KOPT-K1 (cell line): ENCODE data around the gene EPB41L1.

ENCODE experiments used
- H3K27ac ChIP-seq: fragments of 200-600 bp; sonication (generic); 2 replicates; pipeline ENCODE4 v1.5.1; 2016; ENCODE audit warnings: antibody characterized with exemption, mild to moderate bottlenecking, low read depth, low read length; ENCODE audit not compliant: poor library complexity, severe bottlenecking
- H3K36me3 ChIP-seq: fragments of 200-600 bp; sonication (generic); 2 replicates; pipeline ENCODE4 v1.5.1; 2017; ENCODE audit warnings: antibody characterized with exemption, mild to moderate bottlenecking, low read length, moderate library complexity; ENCODE audit not compliant: insufficient read depth
- H3K9me3 ChIP-seq: fragments of 200-600 bp; sonication (generic); 2 replicates; pipeline ENCODE4 v1.5.1; 2017; ENCODE audit warnings: antibody characterized with exemption, low read length, mild to moderate bottlenecking; ENCODE audit not compliant: insufficient read depth, poor library complexity, severe bottlenecking

EPB41L1 gene

GRCh38 chr20:36154700-36155628, at the start of gene EPB41L1:
TSS of gene EPB41L1 (plus strand) at chr20:36154740. CDS start at chr20:36173778, 19,038 bp downstream.
- Histone ChIP-seq H3K36me3 (no peaks in the 10 kb centered on the region), H3K27ac (no peak within 1 kb of the TSS), H3K9me3 (no peaks in the 10 kb centered on the region)

DNA sequence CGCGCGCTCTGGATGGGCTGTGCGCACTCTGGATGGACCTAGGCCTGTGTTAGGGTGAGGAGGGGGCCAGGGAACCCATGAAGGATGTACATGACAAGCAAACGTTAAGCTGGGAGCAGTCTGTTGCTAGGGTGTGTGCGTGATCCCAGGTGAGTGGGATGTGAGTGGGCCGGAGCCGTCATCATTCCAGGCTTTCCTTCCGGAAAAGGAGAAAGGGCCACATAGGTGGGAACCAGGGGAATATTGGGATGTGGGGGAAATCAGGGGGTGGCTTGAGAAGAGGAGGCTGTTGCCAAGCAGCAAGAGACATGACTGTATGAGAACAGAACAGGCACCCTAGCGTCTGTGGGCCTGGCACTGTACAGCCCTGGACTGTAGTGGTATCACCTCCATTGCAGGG, 49.7 kb upstream of the EPB41L1 start:
- H3K36me3 ChIP-seq: no peaks in the 10 kb centered on the region
- H3K27ac ChIP-seq: no peak overlapping the region
- no peaks in the 10 kb centered on the region for H3K9me3 ChIP-seq

DNA sequence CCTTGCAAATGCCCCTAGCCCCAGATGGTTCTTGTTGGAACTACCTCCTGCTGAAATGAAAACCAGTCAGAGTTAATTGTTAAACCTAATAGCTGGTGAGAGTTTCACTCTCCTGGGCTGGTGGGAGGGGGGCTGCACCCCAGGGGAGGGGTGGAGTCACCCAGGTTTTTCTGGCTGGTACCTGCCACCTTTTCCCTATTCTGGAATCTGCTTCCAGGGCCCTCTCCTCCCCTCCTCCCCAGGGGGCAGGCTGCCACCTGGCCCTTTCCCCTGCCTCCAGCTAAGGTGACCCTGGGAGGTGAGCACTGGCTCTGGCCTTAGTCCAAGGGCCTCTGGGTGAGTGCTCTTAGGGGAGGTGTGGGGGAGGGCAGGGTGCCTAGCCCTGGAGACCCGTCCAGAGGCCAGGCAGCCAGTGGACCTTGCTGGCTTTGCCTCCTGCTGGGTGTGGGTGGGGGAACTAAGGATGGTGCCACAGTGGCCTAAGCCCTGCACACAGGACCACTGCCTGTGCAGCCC, 48.8 kb upstream of the EPB41L1 start:
- Histone ChIP-seq H3K9me3 (no peaks in the 10 kb centered on the region), H3K27ac (no peak overlapping the region), H3K36me3 (no peaks in the 10 kb centered on the region)

DNA sequence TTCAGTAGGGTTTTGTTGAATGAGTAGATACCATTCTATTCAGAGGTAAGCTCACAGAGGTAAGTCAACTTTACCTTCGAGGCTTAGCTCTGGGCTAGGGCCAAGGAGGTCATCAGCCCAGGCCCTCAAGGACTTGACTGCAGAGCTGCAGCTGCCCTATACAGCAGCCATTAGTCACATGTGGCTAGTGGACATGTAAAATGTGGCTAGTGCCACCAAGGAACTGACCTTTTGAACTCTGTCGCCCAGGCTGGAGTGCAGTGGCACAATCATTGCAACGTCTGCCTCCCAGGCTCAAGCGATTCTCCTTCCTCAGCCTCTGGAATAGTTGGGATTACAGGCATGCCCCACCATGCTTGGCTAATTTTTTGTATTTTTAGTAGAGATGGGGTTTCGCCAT, 47.9 kb upstream of the EPB41L1 start:
- H3K36me3 ChIP-seq: no peaks in the 10 kb centered on the region
- H3K9me3 ChIP-seq: no peaks in the 10 kb centered on the region
- H3K27ac ChIP-seq: no peak overlapping the region

DNA sequence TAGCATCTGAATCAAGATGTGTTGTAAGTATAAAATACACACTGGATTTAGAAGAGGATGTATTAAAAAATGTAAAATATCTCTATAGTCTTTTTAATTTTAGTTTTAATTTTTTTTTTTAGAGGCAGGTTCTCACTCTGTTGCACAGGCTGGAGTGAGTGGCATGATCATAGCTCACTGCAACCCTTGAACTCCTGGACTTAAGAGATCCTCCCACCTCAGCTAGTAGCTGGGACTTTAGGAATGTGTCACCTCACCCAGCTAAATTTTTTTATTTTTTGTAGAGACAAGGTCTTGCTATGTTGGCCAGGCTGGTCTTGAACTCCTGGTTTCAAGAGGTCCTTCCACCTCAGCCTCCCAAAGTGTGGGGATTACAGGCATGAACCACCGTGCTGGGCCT, 46.7 kb upstream of the EPB41L1 start:
- no peak overlapping the region for H3K27ac ChIP-seq
- no peaks in the 10 kb centered on the region for H3K9me3 ChIP-seq
- H3K36me3 ChIP-seq: no peaks in the 10 kb centered on the region

DNA sequence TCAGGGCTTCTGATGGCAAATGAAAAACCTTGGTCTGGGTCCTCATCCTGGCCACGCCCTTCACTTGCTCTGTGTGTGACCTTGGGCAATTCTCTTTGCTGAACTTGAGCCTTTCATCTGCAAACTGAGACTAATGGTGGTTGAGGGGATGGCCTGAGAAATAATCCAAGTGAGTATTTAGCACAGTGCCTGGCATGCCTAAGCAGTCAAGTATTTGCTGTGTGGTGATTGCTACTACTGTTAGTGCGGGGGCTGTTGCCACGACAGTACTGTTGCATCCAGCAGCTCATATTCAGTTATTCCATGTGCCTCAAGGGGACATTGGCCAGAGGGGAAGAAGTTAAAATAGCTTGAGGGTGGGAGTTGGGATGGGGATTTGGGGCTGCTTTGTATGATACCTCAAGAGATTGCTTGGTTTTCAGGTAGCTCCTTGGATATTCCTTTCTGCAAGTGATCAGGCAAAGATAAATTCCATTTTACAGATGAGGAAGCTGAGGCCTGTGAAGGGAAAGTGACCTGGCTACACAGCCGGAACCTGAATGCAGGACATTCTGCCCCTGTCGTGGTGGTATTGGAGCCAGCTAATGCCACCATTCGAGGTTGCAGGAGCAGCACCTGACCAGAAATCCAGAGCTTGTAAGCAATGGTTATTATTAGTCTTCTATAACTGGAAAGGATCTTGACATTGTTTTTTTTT, 45.1 kb upstream of the EPB41L1 start:
- Histone ChIP-seq H3K9me3 (no peaks in the 10 kb centered on the region), H3K27ac (no peak overlapping the region), H3K36me3 (no peaks in the 10 kb centered on the region)

DNA sequence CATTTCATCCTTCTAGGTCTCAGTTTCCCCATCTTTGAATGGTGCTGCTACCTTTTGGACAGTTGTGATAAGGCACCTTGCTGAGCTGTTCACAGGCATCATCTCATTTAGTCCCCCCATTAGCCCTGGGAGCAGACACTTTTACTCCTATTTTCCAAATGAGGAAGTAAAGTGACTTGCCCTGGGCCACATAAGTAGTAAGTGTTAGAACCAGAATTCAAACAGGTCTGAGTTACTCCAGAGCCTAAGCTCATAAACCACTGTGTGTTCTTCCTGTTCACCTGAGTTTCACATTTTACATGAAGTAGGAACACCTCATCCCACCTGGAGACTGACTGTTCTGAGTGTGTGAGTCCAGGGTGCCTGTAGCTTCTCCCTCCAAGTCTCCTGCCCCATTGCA, 43.5 kb upstream of the EPB41L1 start:
- H3K9me3 ChIP-seq: no peaks in the 10 kb centered on the region
- H3K36me3 ChIP-seq: no peaks in the 10 kb centered on the region
- H3K27ac ChIP-seq: no peak overlapping the region

DNA sequence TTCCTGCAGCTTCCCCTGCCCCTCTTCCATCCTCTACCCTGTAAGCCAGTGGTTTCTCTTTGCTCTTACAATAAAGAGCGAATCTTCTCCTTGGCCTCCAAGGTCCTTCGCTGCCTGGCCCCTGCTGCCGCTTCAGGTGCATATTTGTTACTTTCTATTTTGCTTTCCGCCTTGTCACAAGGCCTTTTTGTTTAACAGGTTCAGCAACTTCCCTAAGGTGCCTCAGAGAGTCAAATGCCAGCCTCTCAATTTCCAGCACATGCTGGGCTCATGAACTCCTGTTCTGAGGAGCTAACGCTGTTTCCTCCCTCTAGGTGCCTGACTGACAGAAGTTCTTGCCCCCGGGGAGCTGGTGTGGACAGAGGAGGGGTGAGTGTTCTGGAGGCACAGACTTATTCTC, 42.4 kb upstream of the EPB41L1 start:
- H3K36me3 ChIP-seq: no peaks in the 10 kb centered on the region
- H3K9me3 ChIP-seq: no peaks in the 10 kb centered on the region
- no peak overlapping the region for H3K27ac ChIP-seq

GRCh38 chr20:36113036-36113435, 41.5 kb upstream of the EPB41L1 start:
- H3K36me3 ChIP-seq: no peaks in the 10 kb centered on the region
- H3K9me3 ChIP-seq: no peaks in the 10 kb centered on the region
- H3K27ac ChIP-seq: no peak overlapping the region

DNA sequence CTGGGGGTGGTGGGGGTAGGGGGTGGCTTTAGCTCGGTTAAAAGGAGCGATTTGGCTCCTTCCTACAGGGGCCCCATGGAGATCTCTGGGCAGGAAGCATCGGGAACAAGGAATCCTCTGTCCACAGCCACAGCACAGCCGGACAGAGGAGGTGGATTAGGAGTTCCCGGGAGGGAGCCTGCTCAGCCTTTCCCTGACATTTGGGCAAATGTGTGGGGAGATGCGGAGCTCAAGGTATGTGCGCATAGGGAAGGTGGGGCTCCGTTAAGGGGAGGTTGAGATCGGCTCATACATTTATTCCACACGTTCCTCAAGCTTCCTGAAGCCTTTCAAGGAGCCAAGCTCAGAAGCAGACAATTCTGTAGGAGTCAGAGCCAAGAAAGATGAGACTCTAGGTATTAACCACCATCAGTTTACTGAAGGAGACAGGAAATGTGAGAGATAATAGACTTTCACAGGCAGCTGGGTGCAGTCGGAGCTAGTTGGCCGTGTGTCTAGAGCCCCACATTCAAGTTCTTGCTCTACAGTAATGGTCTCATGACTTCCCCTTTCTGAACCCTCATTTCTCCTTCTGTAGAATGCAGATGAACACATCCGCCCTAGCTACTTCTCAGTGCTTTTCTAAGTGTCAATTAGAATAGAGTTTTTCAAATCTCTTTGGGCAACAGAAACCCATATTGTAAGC, 40.8 kb upstream of the EPB41L1 start:
- Histone ChIP-seq H3K9me3 (no peaks in the 10 kb centered on the region), H3K36me3 (no peaks in the 10 kb centered on the region), H3K27ac (no peak overlapping the region)

- H3K9me3 ChIP-seq: no peaks in the 10 kb centered on the region
- H3K27ac ChIP-seq: no peak overlapping the region
- H3K36me3 ChIP-seq: no peaks in the 10 kb centered on the region
Measured at GRCh38 chr20:36114707-36115106, 39.8 kb upstream of the EPB41L1 start.

- H3K36me3 ChIP-seq: no peaks in the 10 kb centered on the region
- no peak overlapping the region for H3K27ac ChIP-seq
- H3K9me3 ChIP-seq: no peaks in the 10 kb centered on the region
Measured at GRCh38 chr20:36115925-36116324, 38.6 kb upstream of the EPB41L1 start.

DNA sequence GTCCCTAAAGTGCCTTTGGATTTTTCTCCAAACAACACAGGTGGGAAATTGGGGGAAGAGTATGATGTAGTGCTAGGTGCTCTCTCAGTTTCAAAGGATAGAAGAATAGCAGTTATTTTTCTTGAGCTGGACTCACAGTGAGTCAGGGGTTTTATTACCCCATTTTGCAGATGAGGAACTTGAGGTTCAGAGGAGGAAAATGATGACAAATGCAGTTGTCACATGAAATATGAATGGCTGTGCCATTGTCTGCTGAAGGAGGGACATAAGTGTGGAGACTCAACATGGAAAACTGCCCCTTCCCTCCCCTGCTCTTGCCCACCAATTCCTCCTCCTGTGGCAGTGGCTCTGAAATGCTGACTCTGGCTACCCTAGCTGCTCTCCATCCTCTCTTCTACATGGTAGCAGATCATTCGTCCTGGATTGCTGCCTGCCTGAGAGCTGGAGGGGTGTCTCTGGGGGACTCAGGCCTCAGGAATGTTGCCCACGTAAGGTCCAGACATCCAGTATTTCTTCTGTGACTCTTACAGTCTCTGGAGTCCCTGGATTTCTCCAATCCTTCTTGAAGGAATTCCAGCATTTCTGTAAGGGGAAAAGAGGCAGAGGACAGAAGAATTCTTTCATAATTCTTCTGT, 37.6 kb upstream of the EPB41L1 start:
- H3K36me3 ChIP-seq: no peaks in the 10 kb centered on the region
- no peak overlapping the region for H3K27ac ChIP-seq
- no peaks in the 10 kb centered on the region for H3K9me3 ChIP-seq

- H3K9me3 ChIP-seq: no peaks in the 10 kb centered on the region
- H3K36me3 ChIP-seq: no peaks in the 10 kb centered on the region
- no peak overlapping the region for H3K27ac ChIP-seq
Measured at GRCh38 chr20:36117638-36118037, 36.9 kb upstream of the EPB41L1 start.

DNA sequence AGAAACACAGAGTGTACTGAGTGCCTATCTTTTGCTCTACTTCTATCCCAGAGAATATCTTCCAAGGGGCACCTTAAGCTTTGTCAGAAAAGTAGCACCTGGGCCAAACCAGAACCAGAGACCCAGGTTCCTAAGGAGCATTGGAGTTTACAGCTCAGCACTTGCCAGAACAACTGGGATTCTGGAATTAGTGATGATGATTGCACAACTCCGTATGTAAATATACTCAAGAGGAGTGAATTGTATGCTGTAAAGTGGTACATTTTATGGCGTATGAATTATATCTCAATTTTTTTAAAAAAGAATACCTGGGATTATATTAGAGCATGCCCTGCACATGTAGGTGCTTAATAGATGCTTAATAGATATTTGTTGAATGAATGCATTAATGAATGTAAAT, 36.2 kb upstream of the EPB41L1 start:
- Histone ChIP-seq H3K9me3 (no peaks in the 10 kb centered on the region), H3K27ac (no peak overlapping the region), H3K36me3 (no peaks in the 10 kb centered on the region)
